ENCODE results near the gene TMUB1.
A peak's percentile ranks its signal among the peaks of the same experiment; 100 is the strongest.

Gene TMUB1

DNA sequence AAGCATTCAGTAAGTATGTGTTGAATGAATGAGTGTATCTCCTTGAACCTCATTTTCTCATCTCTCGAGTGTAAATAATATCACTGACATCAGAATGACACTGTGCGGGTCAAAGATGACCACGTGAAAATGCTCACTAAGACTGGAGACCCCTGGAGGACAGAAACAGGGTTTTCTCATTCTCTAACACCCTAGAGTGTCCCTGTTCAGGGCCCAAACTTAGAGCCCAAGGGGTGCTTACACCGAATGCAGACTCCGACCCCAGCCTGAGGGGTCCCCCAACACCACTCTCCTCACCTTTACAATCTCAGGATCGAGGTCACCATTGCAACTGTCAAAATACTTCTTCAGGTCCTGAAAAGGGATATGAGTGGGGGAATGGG lies 27.0 kb downstream of the TMUB1 start:
- peak overlapping the region; percentile 74; the same call in 1 of the 2 replicates for H3K4me2 ChIP-seq (ENCODE audit: low read length)

DNA sequence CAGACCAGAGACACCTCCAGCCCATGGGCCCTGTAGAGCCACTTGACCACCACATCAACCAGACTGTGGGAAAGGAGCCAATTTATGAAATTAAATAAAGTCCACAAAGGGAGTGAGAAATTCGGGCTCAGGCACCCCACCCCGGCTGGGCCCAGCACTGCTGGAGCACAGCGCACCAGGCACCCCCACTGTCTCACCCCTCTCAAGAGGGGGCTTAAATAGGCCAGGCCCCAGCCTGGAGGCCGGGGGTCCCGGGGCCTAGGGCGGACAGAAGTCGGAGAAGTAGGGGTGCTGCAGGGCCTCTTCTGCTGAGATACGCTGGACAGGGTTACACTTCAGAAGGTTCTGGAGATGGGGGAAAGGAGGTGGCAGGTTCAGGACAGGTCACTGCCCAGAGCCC lies 29.5 kb downstream of the TMUB1 start:
- H3K9me2 ChIP-seq (ENCODE audit: low read depth, low read length): no peaks in the 10 kb centered on the region
- peaks cover 16% of the 10 kb centered on the region for H3K4me1 ChIP-seq (ENCODE audit: insufficient read depth, low read length, severe bottlenecking)
- H3K27me3 ChIP-seq (ENCODE audit: insufficient read depth, low read length): peaks cover 9% of the 10 kb centered on the region; the same call in 1 of the 2 replicates
- no peaks in the 10 kb centered on the region for H3K79me2 ChIP-seq (ENCODE audit: insufficient read depth, low read length)
- H3F3A ChIP-seq (ENCODE audit: insufficient read depth, low read length): 0 out of 2 replicates have a peak, but pooled peaks cover 3% of the 10 kb centered on the region
- no peaks in the 10 kb centered on the region for H3K36me3 ChIP-seq (ENCODE audit: insufficient read depth, low read length)
- no peak overlapping the region for H3K4me3 ChIP-seq (ENCODE audit: low read depth, low read length, poor library complexity, severe bottlenecking)
- no peaks in the 10 kb centered on the region for H4K20me1 ChIP-seq (ENCODE audit: insufficient read depth, low read length)
- no peak overlapping the region for H2AFZ ChIP-seq (ENCODE audit: low read length)
- H3K9me3 ChIP-seq (ENCODE audit: low read length): no peaks in the 10 kb centered on the region
- TF ChIP-seq EZH2 (IDR thresholded peaks at IDR 0.05; ENCODE audit: borderline replicate concordance, low read length): no peak
- TF ChIP-seq, protein P1, sequence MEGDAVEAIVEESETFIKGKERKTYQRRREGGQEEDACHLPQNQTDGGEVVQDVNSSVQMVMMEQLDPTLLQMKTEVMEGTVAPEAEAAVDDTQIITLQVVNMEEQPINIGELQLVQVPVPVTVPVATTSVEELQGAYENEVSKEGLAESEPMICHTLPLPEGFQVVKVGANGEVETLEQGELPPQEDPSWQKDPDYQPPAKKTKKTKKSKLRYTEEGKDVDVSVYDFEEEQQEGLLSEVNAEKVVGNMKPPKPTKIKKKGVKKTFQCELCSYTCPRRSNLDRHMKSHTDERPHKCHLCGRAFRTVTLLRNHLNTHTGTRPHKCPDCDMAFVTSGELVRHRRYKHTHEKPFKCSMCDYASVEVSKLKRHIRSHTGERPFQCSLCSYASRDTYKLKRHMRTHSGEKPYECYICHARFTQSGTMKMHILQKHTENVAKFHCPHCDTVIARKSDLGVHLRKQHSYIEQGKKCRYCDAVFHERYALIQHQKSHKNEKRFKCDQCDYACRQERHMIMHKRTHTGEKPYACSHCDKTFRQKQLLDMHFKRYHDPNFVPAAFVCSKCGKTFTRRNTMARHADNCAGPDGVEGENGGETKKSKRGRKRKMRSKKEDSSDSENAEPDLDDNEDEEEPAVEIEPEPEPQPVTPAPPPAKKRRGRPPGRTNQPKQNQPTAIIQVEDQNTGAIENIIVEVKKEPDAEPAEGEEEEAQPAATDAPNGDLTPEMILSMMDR (IDR thresholded peaks at IDR 0.05; ENCODE audit: low read length): no peak
- no peak overlapping the region for H3K4me2 ChIP-seq (ENCODE audit: low read length)
- H3K27ac ChIP-seq (ENCODE audit: low read depth, low read length, poor library complexity, severe bottlenecking): no peak overlapping the region
- H3K9ac ChIP-seq (ENCODE audit: low read length): no peak overlapping the region

More for the DNA sequence above, 27.0 kb downstream of the TMUB1 start:
- Histone ChIP-seq H3K9me3 (ENCODE audit: low read length) (no peaks in the 10 kb centered on the region), H3K9ac (ENCODE audit: low read length) (no peak overlapping the region), H3F3A (ENCODE audit: insufficient read depth, low read length) (0 out of 2 replicates have a peak, but pooled peaks cover 7% of the 10 kb centered on the region), H3K4me1 (ENCODE audit: insufficient read depth, low read length, severe bottlenecking) (peaks cover 33% of the 10 kb centered on the region), H3K4me3 (ENCODE audit: low read depth, low read length, poor library complexity, severe bottlenecking) (no peak overlapping the region), H3K9me2 (ENCODE audit: low read depth, low read length) (no peaks in the 10 kb centered on the region), H4K20me1 (ENCODE audit: insufficient read depth, low read length) (no peaks in the 10 kb centered on the region), H3K27ac (ENCODE audit: low read depth, low read length, poor library complexity, severe bottlenecking) (no peak overlapping the region), H3K27me3 (ENCODE audit: insufficient read depth, low read length) (no peaks in the 10 kb centered on the region; the same call in 1 of the 2 replicates), H3K36me3 (ENCODE audit: insufficient read depth, low read length) (no peaks in the 10 kb centered on the region), H3K79me2 (ENCODE audit: insufficient read depth, low read length) (no peaks in the 10 kb centered on the region; the same call in 1 of the 2 replicates), H2AFZ (ENCODE audit: low read length) (no peak overlapping the region)
- no peak for TF ChIP-seq EZH2 (IDR thresholded peaks at IDR 0.05; ENCODE audit: borderline replicate concordance, low read length)
- TF ChIP-seq, protein P1 (IDR thresholded peaks at IDR 0.05; ENCODE audit: low read length): no peak

DNA sequence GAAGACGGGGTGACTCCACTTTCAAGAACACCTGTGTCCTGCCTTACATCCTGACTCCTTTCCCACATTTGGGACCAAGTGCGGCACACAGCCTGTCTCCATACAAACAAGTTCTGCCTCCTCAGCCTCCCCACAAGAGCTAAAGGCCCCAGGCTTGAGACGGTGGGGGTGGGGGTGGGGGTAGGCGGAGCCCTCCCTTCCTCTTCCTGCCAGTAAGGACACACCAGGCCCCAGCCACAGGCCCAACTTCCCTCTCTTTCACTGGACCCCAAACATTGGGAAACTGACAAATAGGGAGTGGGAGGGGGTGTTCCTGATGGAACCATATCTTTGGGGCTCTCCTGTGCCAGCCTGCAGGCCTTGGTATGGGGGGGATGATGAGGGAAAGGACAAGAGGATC lies 30.2 kb downstream of the TMUB1 start:
- H3K4me3 ChIP-seq (ENCODE audit: low read depth, low read length, poor library complexity, severe bottlenecking): no peak overlapping the region
- H3F3A ChIP-seq (ENCODE audit: insufficient read depth, low read length): no peaks in the 10 kb centered on the region
- H3K27ac ChIP-seq (ENCODE audit: low read depth, low read length, poor library complexity, severe bottlenecking): no peak overlapping the region
- H3K27me3 ChIP-seq (ENCODE audit: insufficient read depth, low read length): peaks cover 9% of the 10 kb centered on the region; the same call in 1 of the 2 replicates
- peaks cover 10% of the 10 kb centered on the region for H3K4me1 ChIP-seq (ENCODE audit: insufficient read depth, low read length, severe bottlenecking)
- H3K9ac ChIP-seq (ENCODE audit: low read length): no peak overlapping the region
- H3K4me2 ChIP-seq (ENCODE audit: low read length): no peak overlapping the region
- TF ChIP-seq, protein P1 (IDR thresholded peaks at IDR 0.05; ENCODE audit: low read length): no peak
- no peak for TF ChIP-seq EZH2 (IDR thresholded peaks at IDR 0.05; ENCODE audit: borderline replicate concordance, low read length)
- no peaks in the 10 kb centered on the region for H3K36me3 ChIP-seq (ENCODE audit: insufficient read depth, low read length)
- no peaks in the 10 kb centered on the region for H3K9me2 ChIP-seq (ENCODE audit: low read depth, low read length)
- H4K20me1 ChIP-seq (ENCODE audit: insufficient read depth, low read length): no peaks in the 10 kb centered on the region
- H3K9me3 ChIP-seq (ENCODE audit: low read length): no peaks in the 10 kb centered on the region
- no peaks in the 10 kb centered on the region for H3K79me2 ChIP-seq (ENCODE audit: insufficient read depth, low read length)
- no peak overlapping the region for H2AFZ ChIP-seq (ENCODE audit: low read length)
